ENCODE results near the gene LCN9.

- TF ChIP-seq CTCF (IDR thresholded peaks at IDR 0.05): no peak
- TF ChIP-seq POLR2A (IDR thresholded peaks at IDR 0.05): no peak
Observed at GRCh38 chr9:135714242-135715055, 51.3 kb downstream of the LCN9 start.

Data from adrenal gland (tissue), 5 donors.